ENCODE data around the gene RB1. TPM values are rescaled to one million over a fixed set of nuclear protein-coding genes. Genes with fewer than 3 reads are reported as not detected.

RB1 gene
- total and polyA plus RNA-seq, 2 donors from 2014 or later = 12.3 to 46.5 TPM

DNA sequence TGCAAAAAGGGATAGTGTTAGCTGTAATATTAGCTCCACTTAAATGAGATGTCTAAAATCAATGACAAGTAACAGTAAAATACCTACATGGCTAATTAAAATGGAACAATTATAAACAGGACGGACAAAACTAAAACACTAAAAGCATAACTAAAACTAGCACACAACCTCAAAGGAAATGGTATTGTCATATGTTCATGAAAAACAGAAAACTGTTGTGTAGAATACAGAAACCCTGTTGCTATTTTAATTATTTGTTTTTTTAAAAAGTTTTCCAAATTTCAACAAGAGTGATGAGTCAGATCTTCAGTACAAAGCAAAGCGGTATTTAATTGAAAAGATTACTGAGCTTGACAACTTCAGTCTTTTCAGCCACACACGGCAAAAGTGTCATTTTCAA lies 225.2 kb downstream of the RB1 start:
- intact Hi-C loops (cut with DNase I) = no loop called here
- Histone ChIP-seq H3K27ac (ENCODE audit: low read depth in 2 of 2, low read length in 2 of 2) (no peak overlapping the region), H3K9ac (ENCODE audit: low read length in 3 of 3) (no peak overlapping the region), H3K4me3 (ENCODE audit: low read length in 3 of 3) (no peak overlapping the region), H3K4me1 (ENCODE audit: control insufficient read depth in 2 of 3, insufficient read depth in 2 of 3, low read depth in 1 of 3, low read length in 3 of 3) (peaks cover 0 to 8% (median 7%) of the 10 kb centered on the region in 3 donors), H3K27me3 (ENCODE audit: control insufficient read depth, insufficient read depth, low read length) (no peaks in the 10 kb centered on the region), H3K36me3 (ENCODE audit: control insufficient read depth in 2 of 3, insufficient read depth in 3 of 3, low read length in 3 of 3) (no peaks in the 10 kb centered on the region), H3K9me3 (ENCODE audit: control insufficient read depth in 2 of 3, insufficient read depth in 1 of 3, low read length in 3 of 3) (no peaks in the 10 kb centered on the region)
- DNase-seq (no peak), FAIRE-seq (peak; percentile 70)
- TF ChIP-seq, protein P1, sequence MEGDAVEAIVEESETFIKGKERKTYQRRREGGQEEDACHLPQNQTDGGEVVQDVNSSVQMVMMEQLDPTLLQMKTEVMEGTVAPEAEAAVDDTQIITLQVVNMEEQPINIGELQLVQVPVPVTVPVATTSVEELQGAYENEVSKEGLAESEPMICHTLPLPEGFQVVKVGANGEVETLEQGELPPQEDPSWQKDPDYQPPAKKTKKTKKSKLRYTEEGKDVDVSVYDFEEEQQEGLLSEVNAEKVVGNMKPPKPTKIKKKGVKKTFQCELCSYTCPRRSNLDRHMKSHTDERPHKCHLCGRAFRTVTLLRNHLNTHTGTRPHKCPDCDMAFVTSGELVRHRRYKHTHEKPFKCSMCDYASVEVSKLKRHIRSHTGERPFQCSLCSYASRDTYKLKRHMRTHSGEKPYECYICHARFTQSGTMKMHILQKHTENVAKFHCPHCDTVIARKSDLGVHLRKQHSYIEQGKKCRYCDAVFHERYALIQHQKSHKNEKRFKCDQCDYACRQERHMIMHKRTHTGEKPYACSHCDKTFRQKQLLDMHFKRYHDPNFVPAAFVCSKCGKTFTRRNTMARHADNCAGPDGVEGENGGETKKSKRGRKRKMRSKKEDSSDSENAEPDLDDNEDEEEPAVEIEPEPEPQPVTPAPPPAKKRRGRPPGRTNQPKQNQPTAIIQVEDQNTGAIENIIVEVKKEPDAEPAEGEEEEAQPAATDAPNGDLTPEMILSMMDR (IDR thresholded peaks at IDR 0.05; ENCODE audit: borderline replicate concordance, extremely low read depth, insufficient read depth) = no peak

DNA sequence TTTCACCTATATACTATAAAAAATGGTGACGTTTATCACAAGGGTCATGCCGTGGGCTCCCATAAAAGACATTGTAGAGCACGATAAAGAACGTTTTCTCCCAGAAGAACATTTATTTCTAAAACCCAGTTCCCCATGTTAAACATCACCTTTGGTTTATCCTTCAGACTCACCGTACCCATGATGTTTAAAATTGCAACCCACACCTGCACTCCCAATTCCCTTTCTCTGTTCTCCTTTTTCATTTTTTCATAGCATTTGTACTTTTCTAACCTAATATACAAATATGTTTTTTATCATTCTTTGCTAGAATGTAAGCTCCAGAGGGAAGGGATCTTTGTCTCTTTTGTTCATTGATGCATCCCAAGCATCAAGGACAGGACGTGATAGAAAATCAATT lies 227.3 kb downstream of the RB1 start:
- H3K27me3 ChIP-seq (ENCODE audit: control insufficient read depth, insufficient read depth, low read length) = no peaks in the 10 kb centered on the region
- peaks cover 0 to 8% (median 7%) of the 10 kb centered on the region in 3 donors for H3K4me1 ChIP-seq (ENCODE audit: control insufficient read depth in 2 of 3, insufficient read depth in 2 of 3, low read depth in 1 of 3, low read length in 3 of 3)
- H3K9me3 ChIP-seq (ENCODE audit: control insufficient read depth in 2 of 3, insufficient read depth in 1 of 3, low read length in 3 of 3) = no peaks in the 10 kb centered on the region
- H3K36me3 ChIP-seq (ENCODE audit: control insufficient read depth in 2 of 3, insufficient read depth in 3 of 3, low read length in 3 of 3) = no peaks in the 10 kb centered on the region
- H3K27ac ChIP-seq (ENCODE audit: low read depth in 2 of 2, low read length in 2 of 2) = no peak overlapping the region
- no peak for FAIRE-seq
- H3K9ac ChIP-seq (ENCODE audit: low read length in 3 of 3) = no peak overlapping the region
- no peak for DNase-seq
- TF ChIP-seq, protein P1 (IDR thresholded peaks at IDR 0.05; ENCODE audit: borderline replicate concordance, extremely low read depth, insufficient read depth) = no peak
- intact Hi-C loops (cut with DNase I) = no loop called here
- H3K4me3 ChIP-seq (ENCODE audit: low read length in 3 of 3) = no peak overlapping the region

Other genes starting within 250 kb of the RB1 start
- 50.8 TPM for gene MED4, start 208.6 kb upstream of the RB1 start, total RNA-seq
- gene MED4, start 208.6 kb upstream of the RB1 start, polyA plus RNA-seq (ENCODE audit: insufficient read depth, low read depth, low replicate concordance) = 54.3 TPM
- 1,431 TPM for gene ITM2B, start 70.5 kb upstream of the RB1 start, total RNA-seq
- 2,443 TPM for gene ITM2B, start 70.5 kb upstream of the RB1 start, polyA plus RNA-seq (ENCODE audit: insufficient read depth, low read depth, low replicate concordance)
- 45.1 TPM for gene LPAR6, start 109.4 kb downstream of the RB1 start, total RNA-seq
- gene LPAR6, start 109.4 kb downstream of the RB1 start, polyA plus RNA-seq (ENCODE audit: insufficient read depth, low read depth, low replicate concordance) = 29.3 TPM
- gene RCBTB2, start 229.3 kb downstream of the RB1 start, total RNA-seq = 19.6 TPM
- 17.0 TPM for gene RCBTB2, start 229.3 kb downstream of the RB1 start, polyA plus RNA-seq (ENCODE audit: insufficient read depth, low read depth, low replicate concordance)

Measured in kidney (tissue), 14 donors.